Stimulated activated CD8-positive, alpha-beta memory T cell treated with anti-CD3 and anti-CD28 coated beads, Interleukin-12 subunit alpha, Interleukin-12 subunit beta, amount 100 ng/mL, for 1 hour (primary cell): Measurements from ENCODE around the gene CNST.
"Not testable (repeated sequence)": the region's sequence is repeated elsewhere in the genome, so short reads cannot be mapped to it uniquely, and the experiment has no call there.

Experiments
- DNase-seq: peaks from one replicate; pipeline ENCODE4 v3.0.0-alpha.2; 2020; ENCODE audit warnings: low read depth

CNST gene

DNA sequence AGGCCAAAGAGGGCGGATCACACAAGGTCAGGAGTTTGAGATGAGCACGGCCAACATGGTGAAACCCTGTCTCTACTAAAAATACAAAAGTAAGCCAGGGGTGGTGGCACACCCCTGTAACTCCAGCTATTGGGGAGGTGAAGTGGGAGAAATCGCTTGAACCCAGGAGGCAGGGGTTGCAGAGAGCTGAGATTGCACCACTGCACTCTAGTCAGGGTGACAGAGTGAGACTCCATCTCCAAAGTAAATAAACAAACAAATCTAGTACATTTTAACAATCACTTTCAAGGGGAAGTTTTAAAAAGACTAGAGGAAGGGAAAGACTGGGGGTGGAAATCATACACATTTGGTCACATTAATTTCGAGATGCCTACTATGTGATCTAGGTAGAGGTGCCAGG lies 6.9 kb upstream of the CNST start:
- DNase-seq = no peak

DNA sequence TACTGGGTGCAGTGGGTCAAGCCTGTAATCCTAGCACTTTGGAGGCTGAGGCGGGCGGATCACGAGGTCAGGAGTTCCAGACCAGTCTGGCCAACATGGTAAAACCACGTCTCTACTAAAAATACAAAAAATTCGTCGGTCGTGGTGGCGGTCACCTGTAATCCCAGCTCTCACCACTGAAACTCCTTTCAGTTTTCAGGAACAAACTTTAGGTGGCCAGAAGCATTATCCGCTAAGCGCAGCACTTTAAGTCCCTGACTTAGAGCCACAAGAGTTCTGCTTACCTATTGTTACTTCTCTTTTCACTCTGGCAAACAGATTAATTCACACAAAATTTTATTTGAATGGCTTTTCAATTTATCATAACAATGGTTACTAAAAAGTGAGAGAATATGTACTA lies 5.4 kb upstream of the CNST start:
- not testable (repeated sequence) for DNase-seq

DNA sequence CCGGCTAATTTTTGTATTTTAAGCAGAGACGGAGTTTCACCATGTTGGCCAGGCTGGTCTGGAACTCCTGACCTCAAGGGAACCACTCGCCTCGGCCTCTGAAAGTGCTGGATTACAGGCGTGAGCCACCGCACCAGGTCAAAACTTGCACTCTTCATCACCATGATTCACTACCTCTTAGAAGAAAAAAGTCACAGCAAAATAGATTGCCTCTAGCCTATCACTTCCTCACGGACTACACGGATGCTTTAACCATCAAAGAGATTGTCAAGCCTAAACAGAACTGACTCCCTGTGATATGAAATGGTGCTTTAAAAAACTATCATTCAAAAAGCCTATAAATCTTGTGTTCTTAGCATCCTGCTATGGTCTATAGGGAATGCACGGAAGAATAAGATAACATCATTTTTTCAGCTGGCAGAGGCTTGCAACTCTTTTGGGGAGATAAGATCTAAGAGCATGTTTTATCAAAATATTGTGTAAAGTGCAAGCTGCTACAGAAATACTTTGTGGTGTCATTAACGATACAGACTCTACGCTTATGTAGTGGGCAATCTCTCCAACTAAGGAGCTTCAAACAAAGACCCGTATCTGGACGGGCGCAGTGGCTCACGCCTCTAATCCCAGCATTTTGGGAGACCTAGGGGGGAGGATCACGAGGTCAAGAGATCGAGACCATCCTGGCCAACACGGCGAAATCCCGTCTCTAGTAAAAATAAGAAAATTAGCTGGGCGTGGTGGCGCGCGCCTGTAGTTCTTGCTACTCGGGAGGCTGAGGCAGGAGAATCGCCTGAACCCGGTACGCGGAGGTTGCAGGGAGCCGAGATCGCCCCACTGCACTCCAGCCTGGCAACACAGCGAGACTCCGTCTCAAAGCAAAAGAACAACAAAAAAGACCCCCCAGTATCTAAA lies 1.2 kb upstream of the CNST start:
- DNase-seq = no peak

DNA sequence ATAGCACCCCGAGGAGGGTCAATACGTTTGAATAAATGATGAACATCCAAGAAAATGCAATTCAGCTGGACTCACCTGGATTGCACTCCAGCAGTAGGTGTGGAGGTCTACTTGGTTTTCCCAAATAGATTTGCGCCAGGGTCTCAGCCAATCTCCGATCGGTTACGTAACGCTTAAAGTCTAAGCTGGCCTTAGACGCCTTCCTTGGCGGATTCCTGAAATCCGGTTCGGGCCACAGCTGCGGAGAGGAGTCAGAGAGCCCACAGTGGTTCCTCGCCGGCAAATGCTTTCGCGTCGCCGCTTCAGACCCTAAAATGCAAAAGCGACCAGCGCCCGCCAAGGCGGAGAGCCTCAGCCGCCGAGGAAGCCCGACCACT lies 517 bp upstream of the CNST start:
- no peak for DNase-seq

DNA sequence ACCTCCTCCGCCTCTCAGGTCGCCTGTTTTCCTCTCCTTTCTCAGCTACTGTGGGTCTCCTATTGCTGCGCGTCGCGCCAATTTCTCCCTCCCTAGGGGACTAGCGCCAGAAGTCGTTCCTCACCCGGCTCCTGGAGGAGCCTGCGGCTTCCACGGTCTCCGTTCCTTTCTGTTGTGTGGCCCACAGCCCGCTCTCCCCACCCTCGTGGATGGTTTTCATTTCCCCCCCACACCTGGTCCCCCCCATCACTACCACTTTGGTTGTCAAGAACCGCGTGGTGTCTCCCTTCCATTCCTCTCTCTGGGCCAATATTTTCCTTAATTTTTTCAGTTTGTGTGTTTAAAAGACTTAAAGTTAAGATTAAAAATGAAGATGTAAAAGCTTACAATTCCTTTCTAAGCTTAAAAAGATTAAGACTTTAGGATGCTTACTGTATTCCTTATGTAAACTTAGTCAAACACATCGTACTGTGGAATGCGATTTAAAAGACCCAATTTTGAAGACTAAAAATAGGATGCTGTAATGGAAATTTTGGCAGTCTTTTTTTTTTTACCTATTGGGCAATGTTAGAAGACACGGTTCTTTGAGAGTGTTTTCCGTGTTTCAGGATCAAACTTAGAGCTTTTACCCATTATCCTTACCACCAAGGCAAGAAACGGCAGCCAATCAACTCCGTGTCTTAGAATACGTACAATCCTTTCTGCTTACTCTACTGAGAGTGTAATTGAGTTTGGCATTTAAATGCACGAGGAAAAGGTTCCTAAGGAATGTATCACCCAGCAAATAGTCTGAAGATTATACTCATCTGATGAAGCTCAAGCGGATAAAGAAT lies 773 bp downstream of the CNST start:
- DNase-seq = no peak

DNA sequence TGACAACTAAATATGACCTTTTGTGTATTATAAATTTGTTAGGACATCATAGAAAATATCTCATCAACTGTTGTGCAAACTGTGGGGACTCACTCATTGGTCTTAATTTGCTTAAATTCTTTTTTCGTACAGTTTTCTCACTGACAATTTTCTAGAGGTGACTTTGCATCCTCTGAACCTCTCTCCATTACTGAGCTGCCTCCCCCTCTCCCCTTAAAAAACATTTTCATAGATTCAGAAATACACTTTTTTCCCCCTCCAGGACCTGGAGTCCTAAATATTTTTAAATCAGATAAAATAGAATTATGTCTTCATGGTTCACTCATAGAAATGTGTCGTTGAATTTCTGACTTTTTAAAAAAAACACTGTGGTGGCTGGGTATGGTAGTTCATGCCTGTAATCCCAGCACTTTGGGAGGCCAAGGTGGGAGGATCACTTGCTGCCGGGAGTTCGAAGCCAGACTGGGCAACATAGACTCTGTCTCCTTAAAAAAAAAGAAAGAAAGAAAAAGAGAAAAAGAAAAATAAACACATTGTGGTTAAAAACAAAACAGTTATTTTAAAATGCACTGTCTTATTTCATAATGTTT lies 1.5 kb downstream of the CNST start:
- no peak for DNase-seq

DNA sequence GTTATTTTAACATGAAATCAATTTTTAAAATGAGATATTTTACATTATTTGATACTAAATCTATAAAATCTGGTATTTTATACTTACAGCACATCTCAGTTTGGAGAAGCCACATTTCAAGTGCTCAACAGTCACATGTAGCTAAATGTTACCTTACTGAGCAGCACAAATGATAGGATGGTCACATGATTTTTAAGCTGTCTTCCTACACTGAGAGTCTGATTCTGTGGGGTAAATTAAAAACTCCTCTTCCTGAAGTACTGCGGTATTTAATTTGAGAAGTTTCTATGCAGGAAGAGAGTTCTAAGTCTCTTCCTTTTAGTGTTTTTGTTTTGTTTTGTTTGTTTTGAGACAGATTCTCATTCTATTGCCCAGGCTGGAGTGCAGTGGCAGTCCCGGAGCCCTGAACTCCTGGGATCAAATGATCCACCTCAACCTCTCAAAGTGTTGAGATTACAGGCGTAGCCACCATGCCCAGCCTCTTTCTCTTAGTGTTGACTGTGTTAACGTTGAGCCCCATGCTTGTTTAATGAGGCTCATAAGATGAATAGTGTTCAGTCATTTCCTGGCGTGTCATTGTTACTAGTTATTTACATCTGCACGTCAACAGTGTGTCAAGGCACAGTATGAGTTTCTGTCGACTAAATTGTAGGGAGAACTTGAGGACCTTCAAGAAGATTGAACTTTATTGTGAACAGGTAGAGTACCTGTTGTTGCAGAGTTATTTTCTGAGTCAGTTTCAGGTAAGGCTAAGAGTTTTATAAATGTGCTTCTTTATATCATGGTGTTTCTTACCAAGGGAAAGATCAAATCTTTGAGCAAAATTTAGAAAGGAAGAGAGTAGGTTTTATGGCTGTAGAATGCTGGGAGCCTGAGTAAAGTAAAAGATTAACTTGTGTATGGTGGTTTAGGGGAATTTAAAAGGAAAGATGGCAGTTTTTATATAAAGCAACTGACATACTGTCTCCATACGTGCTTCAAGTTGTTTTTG lies 3.3 kb downstream of the CNST start:
- no peak for DNase-seq

DNA sequence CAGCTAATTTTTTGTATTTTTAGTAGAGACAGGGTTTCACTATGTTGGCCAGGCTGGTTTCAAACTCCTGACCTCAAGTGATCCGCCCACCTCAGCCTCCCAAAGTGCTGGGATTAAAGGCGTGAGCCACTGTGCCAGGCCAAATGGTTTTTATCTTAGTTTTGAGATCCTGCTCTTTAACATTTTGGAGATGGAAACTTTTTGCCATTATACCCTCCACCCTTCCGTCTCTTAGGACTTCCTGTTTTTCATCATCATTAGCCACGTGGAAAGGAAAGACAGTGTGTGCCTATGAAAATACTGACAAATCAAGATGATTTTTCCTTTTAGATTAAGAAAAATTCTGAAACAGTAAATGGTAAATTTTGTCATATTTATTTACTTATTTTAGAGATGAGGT lies 5.1 kb downstream of the CNST start:
- DNase-seq = not testable (repeated sequence)

DNA sequence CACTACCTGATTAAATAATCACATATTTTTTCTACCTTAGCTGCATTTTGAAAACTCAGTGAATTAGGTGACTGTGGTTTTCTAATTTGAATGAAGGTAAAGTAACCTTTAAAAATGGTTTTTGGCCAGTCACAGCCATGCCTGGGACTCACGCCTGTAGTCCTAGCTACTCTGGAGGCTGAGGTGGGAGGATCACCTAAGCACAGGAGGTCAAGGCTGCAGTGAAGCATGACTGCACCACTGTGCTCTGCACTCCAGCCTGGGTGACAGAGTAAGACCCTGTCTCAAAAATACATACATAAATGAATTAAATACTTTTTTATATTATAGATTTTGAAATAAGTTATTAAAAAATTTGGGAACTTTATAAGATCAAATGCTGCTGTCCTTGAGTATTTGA lies 5.7 kb downstream of the CNST start:
- no peak for DNase-seq

DNA sequence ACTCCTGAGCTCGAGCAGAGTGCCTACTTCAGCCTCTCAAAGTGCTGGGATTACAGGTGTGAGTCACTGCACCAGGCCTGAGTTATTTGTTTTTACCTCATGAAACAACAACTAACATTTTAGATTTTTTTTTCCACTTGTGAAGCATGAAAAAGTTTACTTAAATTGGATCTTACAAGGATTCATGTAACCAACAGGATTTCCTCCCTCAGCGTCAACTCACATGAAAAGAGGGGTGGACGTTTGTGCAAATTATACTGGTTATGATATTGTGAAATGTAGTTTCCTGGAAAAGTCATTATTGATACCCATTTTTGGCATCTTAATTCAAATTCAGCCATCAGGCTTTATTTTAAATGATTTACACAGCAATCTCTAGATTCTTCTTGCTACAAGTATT lies 6.5 kb downstream of the CNST start:
- DNase-seq = no peak

DNA sequence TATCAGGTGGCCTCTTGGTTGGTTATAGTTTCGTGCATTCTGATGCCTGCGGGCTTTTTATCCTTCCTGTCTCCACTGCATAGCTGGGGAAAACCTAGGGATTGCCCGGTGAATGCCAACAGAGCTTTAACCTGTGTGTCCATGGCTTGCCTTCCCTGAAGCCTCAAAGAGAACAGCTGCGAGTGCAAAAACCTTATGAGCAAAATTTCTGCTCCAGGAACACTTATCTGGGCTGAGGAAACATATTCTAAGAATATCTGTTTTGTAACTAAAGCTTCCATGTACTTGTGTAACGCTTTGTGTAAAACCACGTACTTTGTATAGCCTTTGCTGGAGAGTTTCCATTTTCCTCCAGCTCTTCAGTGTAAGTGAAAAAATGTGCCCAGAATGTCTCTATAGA lies 7.2 kb downstream of the CNST start:
- no peak for DNase-seq

DNA sequence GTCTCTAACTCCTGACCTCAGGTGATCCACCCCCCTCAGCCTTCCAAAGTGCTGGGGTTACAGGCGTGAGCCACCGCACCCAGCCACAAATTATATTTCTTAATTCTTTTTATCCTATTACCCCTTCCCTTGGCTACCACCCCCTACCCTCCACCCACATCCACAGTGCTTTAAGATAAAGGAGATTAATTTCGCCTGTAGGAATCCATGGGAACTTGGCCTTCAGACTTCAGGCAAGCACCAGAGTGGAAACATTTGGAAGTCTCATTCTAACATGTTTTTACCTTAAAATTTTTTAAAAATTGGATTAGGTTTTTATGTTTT lies 10.4 kb downstream of the CNST start:
- no peak for DNase-seq

DNA sequence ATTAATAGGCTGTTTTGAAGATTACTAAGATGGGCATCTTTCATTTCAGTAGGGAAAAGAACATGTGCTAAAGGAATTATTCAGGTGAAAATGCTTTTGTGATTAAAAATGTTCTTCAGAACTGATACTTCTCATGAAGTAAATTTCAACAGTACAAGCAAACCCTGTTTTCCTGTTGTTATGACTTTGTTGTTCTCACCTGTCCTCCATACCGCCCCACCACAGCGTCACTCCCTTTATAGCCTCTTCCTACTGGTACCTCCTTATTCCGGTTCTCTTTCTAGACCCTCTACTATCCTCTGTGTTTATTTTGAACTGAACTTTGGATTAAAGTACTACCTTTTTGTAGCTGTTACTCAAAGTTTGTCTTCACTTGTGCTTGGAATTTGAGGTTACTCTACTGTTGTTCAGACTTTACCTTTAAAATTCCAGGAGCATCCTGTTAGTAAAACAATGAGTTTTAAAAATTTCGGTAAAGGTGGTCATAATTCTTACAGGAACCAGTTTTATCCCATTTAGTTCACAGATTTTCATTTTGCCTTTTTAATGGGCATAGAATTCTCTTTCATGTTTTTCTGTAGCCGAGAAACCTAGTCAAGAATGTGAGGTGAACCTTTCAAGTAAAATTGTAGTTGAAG lies 10.9 kb downstream of the CNST start:
- no peak for DNase-seq

DNA sequence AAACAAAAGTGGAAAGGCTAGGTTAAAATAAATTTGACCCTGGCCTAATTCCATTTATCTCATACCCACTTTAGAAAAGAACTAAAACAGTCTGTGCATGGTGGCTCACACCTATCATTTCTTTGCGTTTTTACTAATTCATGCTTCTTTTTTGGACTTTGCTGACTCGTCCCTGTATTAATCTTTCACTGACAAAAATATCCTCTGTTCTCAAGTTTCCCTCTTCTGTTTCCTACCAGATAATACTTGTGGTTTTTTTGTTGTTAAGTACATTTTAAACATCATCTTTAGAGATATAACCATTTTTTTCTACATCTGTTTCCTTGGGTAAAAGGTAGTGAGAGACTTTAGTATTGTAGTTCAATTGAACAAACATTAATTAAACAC lies 11.5 kb downstream of the CNST start:
- DNase-seq = no peak

DNA sequence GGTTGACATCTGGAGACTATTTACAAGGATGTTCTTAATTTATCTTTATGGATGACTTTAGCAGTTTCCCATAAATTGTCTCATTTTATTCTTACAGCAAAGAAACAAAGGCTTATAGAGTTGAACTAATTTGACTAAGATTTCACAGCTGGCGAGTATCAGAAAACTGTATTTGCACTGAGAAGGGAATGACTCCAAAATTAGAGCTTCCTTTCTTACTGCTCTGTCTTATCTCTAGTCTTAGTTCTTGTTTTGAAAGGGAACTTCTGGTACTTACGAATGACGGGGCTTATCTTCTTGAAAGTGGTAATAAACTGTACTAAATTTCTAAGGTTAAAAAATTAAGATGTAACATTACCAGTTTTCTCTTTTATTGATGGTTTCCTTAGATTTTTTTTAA lies 13.6 kb downstream of the CNST start:
- no peak for DNase-seq

DNA sequence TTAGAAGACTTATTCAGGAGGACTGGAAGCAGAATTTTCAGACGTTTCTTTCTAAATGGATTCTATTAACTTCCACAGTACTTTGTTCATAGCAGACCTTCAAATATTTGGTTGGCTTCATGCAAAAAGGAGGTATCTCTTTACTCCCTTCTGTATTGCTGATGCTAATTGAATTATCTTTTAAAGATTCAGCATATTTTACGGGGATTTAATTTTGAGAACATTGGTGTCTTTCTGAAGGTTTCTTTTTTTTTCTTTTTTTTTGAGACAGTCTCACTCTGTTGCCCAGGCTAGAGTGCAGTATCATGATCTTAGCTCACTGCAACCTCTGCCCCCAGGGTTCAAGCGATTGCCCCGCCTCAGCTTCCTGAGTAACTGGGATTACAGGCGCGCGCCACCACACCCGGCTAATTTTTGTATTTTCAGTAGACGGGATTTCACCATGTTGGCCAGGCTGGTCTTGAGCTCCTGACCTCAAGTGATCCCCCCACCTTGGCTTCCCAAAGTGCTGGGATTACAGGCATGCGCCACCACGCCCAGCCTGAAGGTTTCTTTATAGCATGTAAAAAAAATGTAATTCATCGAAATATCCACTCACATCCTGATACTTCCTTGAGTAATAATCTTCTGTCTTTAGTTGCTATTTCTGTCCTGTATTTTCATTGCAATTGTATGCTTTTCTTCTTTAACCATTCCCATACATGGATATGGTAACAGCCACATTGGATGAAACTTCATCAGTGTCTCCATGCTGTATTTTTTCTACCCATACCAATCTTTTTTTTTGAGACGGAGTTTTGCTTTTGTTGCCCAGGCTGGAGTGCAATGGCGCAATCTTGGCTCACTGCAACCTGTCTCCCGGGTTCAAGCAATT lies 14.5 kb downstream of the CNST start:
- DNase-seq = no peak

DNA sequence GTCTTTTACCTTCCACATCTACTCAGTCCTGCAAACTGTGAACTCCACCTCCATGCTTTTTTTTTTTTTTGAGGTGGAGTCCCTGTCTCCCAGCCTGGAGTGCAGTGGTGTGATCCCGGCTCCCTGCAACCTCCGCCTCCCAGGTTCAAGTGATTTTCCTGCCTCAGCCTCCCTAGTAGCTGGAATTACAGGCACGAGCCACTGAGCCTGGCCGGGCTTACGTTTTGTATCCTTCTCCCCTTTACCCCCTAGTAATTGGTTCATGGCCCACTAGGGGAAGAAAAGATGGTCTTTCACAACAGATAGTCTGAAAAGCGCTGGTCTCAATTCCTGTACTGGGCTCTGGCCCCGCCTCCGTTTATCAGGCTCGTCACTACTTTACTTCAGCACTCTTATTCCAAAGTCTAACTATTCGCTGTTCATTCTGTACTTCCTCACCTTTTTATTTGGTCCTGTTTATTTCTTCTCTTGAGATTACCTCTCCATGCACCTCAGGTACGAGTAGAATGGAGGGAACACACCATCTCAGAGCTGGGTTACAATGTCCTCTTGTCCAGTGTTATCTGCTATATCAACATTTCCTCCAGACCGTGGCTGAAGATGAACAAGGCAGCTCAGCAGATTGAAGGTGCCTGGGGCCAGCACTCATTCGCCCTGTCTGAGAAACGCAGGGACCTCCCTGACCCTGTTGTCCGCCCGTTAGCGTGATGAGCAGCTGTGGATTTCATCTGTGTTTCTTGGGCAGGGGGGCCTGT lies 16.2 kb downstream of the CNST start:
- DNase-seq = no peak

DNA sequence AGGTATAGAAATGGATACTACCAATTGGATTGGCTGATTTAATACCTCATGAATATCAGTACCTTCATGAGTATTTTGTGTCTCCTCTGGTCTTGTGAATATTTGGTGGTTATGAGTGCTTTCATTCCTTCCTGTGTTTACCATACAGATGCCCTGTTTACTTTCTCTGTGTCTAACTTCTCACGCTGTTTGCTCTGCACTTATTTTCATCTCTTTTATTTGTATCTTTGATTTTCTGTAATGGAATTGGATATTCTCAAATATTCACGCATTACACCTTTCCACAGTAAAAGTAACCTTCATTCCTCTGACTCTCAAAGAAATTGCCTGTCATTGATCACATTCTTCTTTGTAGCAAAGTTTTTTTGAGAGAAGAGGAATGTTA lies 16.8 kb downstream of the CNST start:
- no peak for DNase-seq

DNA sequence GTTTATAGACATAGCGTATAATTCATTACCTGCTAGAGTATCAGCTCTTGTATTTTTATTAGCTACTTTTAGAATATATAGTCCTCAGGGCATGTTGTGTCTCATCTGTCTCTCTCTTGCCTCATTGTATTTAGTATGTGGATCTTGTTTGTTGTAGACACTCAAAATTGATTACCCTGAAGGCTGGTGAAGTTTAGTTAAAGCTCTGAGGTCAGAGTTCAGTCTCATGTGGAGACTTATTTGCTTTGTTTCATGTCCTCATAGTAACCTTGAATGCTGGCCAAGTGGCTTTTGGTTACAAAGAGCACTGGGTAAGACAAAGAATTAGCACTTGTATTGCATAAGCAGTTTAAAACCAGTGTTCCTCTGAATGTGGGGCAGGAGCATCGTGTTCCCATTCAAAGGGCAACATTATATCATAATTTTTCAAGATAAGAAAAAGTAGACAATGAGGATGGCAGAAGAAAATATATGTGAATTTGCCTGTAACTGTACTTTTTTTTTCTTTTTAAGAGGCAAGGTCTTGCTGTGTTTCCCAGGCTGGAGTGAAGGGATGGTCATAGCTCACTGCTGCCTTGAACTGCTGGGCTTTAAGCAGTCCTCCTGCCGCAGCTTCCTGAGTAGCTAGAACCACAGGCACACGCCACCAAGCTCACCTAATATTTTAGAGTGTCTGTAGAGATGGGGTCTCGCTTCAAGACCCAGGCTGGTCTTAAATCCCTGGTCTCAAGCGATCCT lies 17.4 kb downstream of the CNST start:
- no peak for DNase-seq
